Stimulated activated CD4-positive, alpha-beta T cell treated with anti-CD3 and anti-CD28 coated beads, Interleukin-12 subunit alpha, Interleukin-12 subunit beta, amount 100 ng/mL, for 48 hours (primary cell): ENCODE results near the gene DUSP16.
"Not testable (repeated sequence)": the region's sequence is repeated elsewhere in the genome, so short reads cannot be mapped to it uniquely, and the experiment has no call there.

Source experiments
- DNase-seq, 3 donors: peaks; one replicate each; pipeline ENCODE4 v3.0.0-alpha.2; 2020; ENCODE audit warnings: low read depth in 2 of 3, low spot score in 1 of 3

The DUSP16 gene

GRCh38 chr12:12471982-12472961, 90.4 kb downstream of the DUSP16 start:
- DNase-seq, result not testable (repeated sequence)

GRCh38 chr12:12470751-12471306, 91.8 kb downstream of the DUSP16 start:
- DNase-seq, result no peak

- no peak for DNase-seq
Observed at GRCh38 chr12:12469386-12469785, 93.3 kb downstream of the DUSP16 start.

- DNase-seq, result no peak
Observed at GRCh38 chr12:12468575-12468974, 94.1 kb downstream of the DUSP16 start.

- DNase-seq, result peak in 1 of 3 donors; percentile 53
Observed at GRCh38 chr12:12467688-12468261, 94.9 kb downstream of the DUSP16 start.

- DNase-seq, result no peak
Observed at GRCh38 chr12:12467264-12467663, 95.4 kb downstream of the DUSP16 start.

- no peak for DNase-seq
Observed at GRCh38 chr12:12466157-12466556, 96.5 kb downstream of the DUSP16 start.

- DNase-seq, result no peak
Observed at GRCh38 chr12:12465522-12465921, 97.1 kb downstream of the DUSP16 start.

- peak in 1 of 3 donors; percentile 54 for DNase-seq
Observed at GRCh38 chr12:12461923-12462315, 100.7 kb downstream of the DUSP16 start.

GRCh38 chr12:12460935-12461922, 101.4 kb downstream of the DUSP16 start:
- peak in 1 of 3 donors; percentile 45 for DNase-seq

- no peak for DNase-seq
Observed at GRCh38 chr12:12456637-12457036, 106.0 kb downstream of the DUSP16 start.

- DNase-seq, result no peak
Observed at GRCh38 chr12:12454315-12454714, 108.3 kb downstream of the DUSP16 start.

GRCh38 chr12:12453635-12454034, 109.0 kb downstream of the DUSP16 start:
- DNase-seq, result no peak

GRCh38 chr12:12452326-12452902, 110.2 kb downstream of the DUSP16 start:
- DNase-seq, result no peak

- no peak for DNase-seq
Observed at GRCh38 chr12:12451098-12451497, 111.6 kb downstream of the DUSP16 start.

GRCh38 chr12:12450043-12450471, 112.6 kb downstream of the DUSP16 start:
- DNase-seq, result no peak

- DNase-seq, result no peak
Observed at GRCh38 chr12:12449533-12450025, 113.1 kb downstream of the DUSP16 start.

GRCh38 chr12:12447837-12448236, 114.8 kb downstream of the DUSP16 start:
- DNase-seq, result no peak

- DNase-seq, result no peak
Observed at GRCh38 chr12:12447236-12447635, 115.4 kb downstream of the DUSP16 start.

- DNase-seq, result no peak
Observed at GRCh38 chr12:12446786-12447185, 115.9 kb downstream of the DUSP16 start.
